ENCODE results near the gene SBF1. TPM values are rescaled to one million over a fixed set of nuclear protein-coding genes. Genes with fewer than 3 reads are reported as not detected.

The SBF1 gene
- total and polyA plus RNA-seq, 2 experiments from 2014 or later = 25.2 to 92.0 TPM

GRCh38 chr22:50504369-50505211, 29.8 kb upstream of the SBF1 start:
- H3K4me3 ChIP-seq = no peak overlapping the region
- H3K27ac ChIP-seq = no peak overlapping the region
- no peak for DNase-seq
- H4K20me1 ChIP-seq (ENCODE audit: insufficient read depth) = no peaks in the 10 kb centered on the region
- no peaks in the 10 kb centered on the region for H3K9me2 ChIP-seq (ENCODE audit: insufficient read depth)
- H3K27me3 ChIP-seq (replicated peaks; ENCODE audit: insufficient read depth) = no peaks in the 10 kb centered on the region
- H3K4me1 ChIP-seq (ENCODE audit: insufficient read depth) = peaks cover 10% of the 10 kb centered on the region
- WGBS, 2 experiments (ENCODE audit: low coverage in 1 of 2, low lambda C conversion rate in 2 of 2, missing lambda C conversion rate in 2 of 2) = 91 to 92% methylated on average over 22 to 40 of the region's 44 CpGs
- H3K4me2 ChIP-seq (ENCODE audit: unreplicated experiment) = no peak overlapping the region
- no peaks in the 10 kb centered on the region for H3K36me3 ChIP-seq (ENCODE audit: low read depth)
- no peak overlapping the region for H3K9ac ChIP-seq
- H2AFZ ChIP-seq = no peak overlapping the region
- no peaks in the 10 kb centered on the region for H3K9me3 ChIP-seq (ENCODE audit: low read depth)
- H3F3A ChIP-seq (ENCODE audit: insufficient read depth) = peaks cover 15% of the 10 kb centered on the region; the same call in 1 of the 2 replicates
- TF ChIP-seq EZH2phosphoT487 (IDR thresholded peaks at IDR 0.05; ENCODE audit: insufficient read depth, low read depth) (no peak), EZH2 (IDR thresholded peaks at IDR 0.05; ENCODE audit: insufficient read depth, poor library complexity, severe bottlenecking) (no peak)
- peaks cover 44% of the 10 kb centered on the region for H3K79me2 ChIP-seq (ENCODE audit: insufficient read depth)
- in situ Hi-C loops (cut with MboI) = no loop called here

GRCh38 chr22:50503475-50504145, 28.8 kb upstream of the SBF1 start:
- no peak for TF ChIP-seq EZH2phosphoT487 (IDR thresholded peaks at IDR 0.05; ENCODE audit: insufficient read depth, low read depth)
- TF ChIP-seq EZH2 (IDR thresholded peaks at IDR 0.05; ENCODE audit: insufficient read depth, poor library complexity, severe bottlenecking) = no peak
- H3K27me3 ChIP-seq (replicated peaks; ENCODE audit: insufficient read depth) = no peaks in the 10 kb centered on the region
- no peaks in the 10 kb centered on the region for H3K9me3 ChIP-seq (ENCODE audit: low read depth)
- WGBS, 2 experiments (ENCODE audit: low coverage in 1 of 2, low lambda C conversion rate in 2 of 2, missing lambda C conversion rate in 2 of 2) = 79 to 90% methylated on average over 17 to 24 of the region's 26 CpGs
- in situ Hi-C loops (cut with MboI) = no loop called here
- H3K9ac ChIP-seq = no peak overlapping the region
- peaks cover 34% of the 10 kb centered on the region for H3K79me2 ChIP-seq (ENCODE audit: insufficient read depth)
- H3K9me2 ChIP-seq (ENCODE audit: insufficient read depth) = no peaks in the 10 kb centered on the region
- H4K20me1 ChIP-seq (ENCODE audit: insufficient read depth) = no peaks in the 10 kb centered on the region
- H3F3A ChIP-seq (ENCODE audit: insufficient read depth) = peaks cover 16% of the 10 kb centered on the region; the same call in 1 of the 2 replicates
- peaks cover under 1% of the 10 kb centered on the region; the same call in 1 of the 2 replicates for H3K4me1 ChIP-seq (ENCODE audit: insufficient read depth)
- H3K4me2 ChIP-seq (ENCODE audit: unreplicated experiment) = no peak overlapping the region
- H2AFZ ChIP-seq = no peak overlapping the region
- no peak for DNase-seq
- H3K36me3 ChIP-seq (ENCODE audit: low read depth) = no peaks in the 10 kb centered on the region
- no peak overlapping the region for H3K27ac ChIP-seq
- H3K4me3 ChIP-seq = no peak overlapping the region

GRCh38 chr22:50502628-50503474, 28.0 kb upstream of the SBF1 start:
- H3K36me3 ChIP-seq (ENCODE audit: low read depth) = no peaks in the 10 kb centered on the region
- H3K9me3 ChIP-seq (ENCODE audit: low read depth) = no peaks in the 10 kb centered on the region
- in situ Hi-C loops (cut with MboI) = no loop called here
- no peak for DNase-seq
- no peak overlapping the region for H3K9ac ChIP-seq
- no peak overlapping the region for H3K27ac ChIP-seq
- H3K27me3 ChIP-seq (replicated peaks; ENCODE audit: insufficient read depth) = no peaks in the 10 kb centered on the region
- H3F3A ChIP-seq (ENCODE audit: insufficient read depth) = peaks cover 16% of the 10 kb centered on the region; the same call in 1 of the 2 replicates
- no peak overlapping the region for H2AFZ ChIP-seq
- peaks cover 30% of the 10 kb centered on the region for H3K79me2 ChIP-seq (ENCODE audit: insufficient read depth)
- H3K4me1 ChIP-seq (ENCODE audit: insufficient read depth) = no peaks in the 10 kb centered on the region
- no peak for TF ChIP-seq EZH2 (IDR thresholded peaks at IDR 0.05; ENCODE audit: insufficient read depth, poor library complexity, severe bottlenecking)
- no peak for TF ChIP-seq EZH2phosphoT487 (IDR thresholded peaks at IDR 0.05; ENCODE audit: insufficient read depth, low read depth)
- WGBS, 2 experiments (ENCODE audit: low coverage in 1 of 2, low lambda C conversion rate in 2 of 2, missing lambda C conversion rate in 2 of 2) = 85 to 88% methylated on average over 19 to 23 of the region's 24 CpGs
- H3K4me2 ChIP-seq (ENCODE audit: unreplicated experiment) = no peak overlapping the region
- no peak overlapping the region for H3K4me3 ChIP-seq
- no peaks in the 10 kb centered on the region for H3K9me2 ChIP-seq (ENCODE audit: insufficient read depth)
- no peaks in the 10 kb centered on the region for H4K20me1 ChIP-seq (ENCODE audit: insufficient read depth)

GRCh38 chr22:50502096-50502495, 27.3 kb upstream of the SBF1 start:
- no peak overlapping the region for H3K4me3 ChIP-seq
- H3K27ac ChIP-seq = no peak overlapping the region
- in situ Hi-C loops (cut with MboI) = no loop called here
- no peaks in the 10 kb centered on the region for H3K27me3 ChIP-seq (replicated peaks; ENCODE audit: insufficient read depth)
- no peaks in the 10 kb centered on the region for H3K4me1 ChIP-seq (ENCODE audit: insufficient read depth)
- H3K4me2 ChIP-seq (ENCODE audit: unreplicated experiment) = no peak overlapping the region
- no peaks in the 10 kb centered on the region for H4K20me1 ChIP-seq (ENCODE audit: insufficient read depth)
- H3K9ac ChIP-seq = no peak overlapping the region
- WGBS, 2 experiments (ENCODE audit: low coverage in 1 of 2, low lambda C conversion rate in 2 of 2, missing lambda C conversion rate in 2 of 2) = 79 to 81% methylated on average over 6 of the region's 6 CpGs
- peaks cover 16% of the 10 kb centered on the region; the same call in 1 of the 2 replicates for H3F3A ChIP-seq (ENCODE audit: insufficient read depth)
- no peak overlapping the region for H2AFZ ChIP-seq
- DNase-seq = no peak
- no peaks in the 10 kb centered on the region for H3K9me2 ChIP-seq (ENCODE audit: insufficient read depth)
- H3K79me2 ChIP-seq (ENCODE audit: insufficient read depth) = peaks cover 27% of the 10 kb centered on the region
- no peaks in the 10 kb centered on the region for H3K36me3 ChIP-seq (ENCODE audit: low read depth)
- no peak for TF ChIP-seq EZH2 (IDR thresholded peaks at IDR 0.05; ENCODE audit: insufficient read depth, poor library complexity, severe bottlenecking)
- no peaks in the 10 kb centered on the region for H3K9me3 ChIP-seq (ENCODE audit: low read depth)

Data from GM23248 (cell line).